ENCODE measurements around the gene PCA3. TPM values are rescaled to one million over a fixed set of nuclear protein-coding genes. Genes with fewer than 3 reads are reported as not detected.

PCA3 gene
- total and polyA plus RNA-seq, 7 experiments from 2014 or later: not detected

DNA sequence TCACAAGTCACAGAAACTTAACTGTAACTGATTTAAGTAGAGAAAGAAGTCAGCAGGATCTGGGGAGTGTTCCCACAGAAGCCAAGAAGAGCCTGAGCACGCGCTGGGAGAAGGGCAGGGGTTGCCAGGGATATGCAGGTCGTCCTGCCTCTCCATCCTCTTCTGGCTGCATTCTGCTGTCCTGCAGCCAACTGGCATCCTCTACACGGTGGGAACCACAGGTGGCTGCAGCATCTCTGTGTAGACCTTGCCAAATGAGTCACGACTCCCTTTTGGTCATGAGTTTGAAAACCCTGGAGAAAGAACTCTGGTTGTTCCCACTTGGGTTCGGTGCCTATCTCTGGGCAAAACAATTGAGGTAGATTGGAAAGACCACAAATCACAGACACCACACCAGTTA is 38.4 kb upstream of the PCA3 start:
- no peaks in the 10 kb centered on the region for H3K9me3 ChIP-seq (ENCODE audit: control insufficient read depth in 2 of 3, low read length in 3 of 3)
- Mint-ChIP-seq H3K36me3 (no peaks in the 10 kb centered on the region), H3K27me3 (peaks cover 10 to 35% (median 26%) of the 10 kb centered on the region in 5 donors), H3K4me1 (no peaks in the 10 kb centered on the region), H3K4me3 (no peak overlapping the region), H3K27ac (no peak overlapping the region), H3K9me3 (no peaks in the 10 kb centered on the region)
- H3K27ac ChIP-seq (ENCODE audit: low read depth, low read length): no peak overlapping the region
- DNase-seq (no peak), ATAC-seq (no peak)
- ChIA-PET CTCF (no interaction called here), POLR2A (no interaction called here)
- intact Hi-C loops (cut with micrococcal nuclease): no loop called here
- no peaks in the 10 kb centered on the region for H3K4me1 ChIP-seq (ENCODE audit: control insufficient read depth in 2 of 2, insufficient read depth in 2 of 2, low read length in 2 of 2)
- H3K4me3 ChIP-seq (ENCODE audit: low read length): no peak overlapping the region
- H3K36me3 ChIP-seq (ENCODE audit: control insufficient read depth in 2 of 3, insufficient read depth in 3 of 3, low read length in 3 of 3): no peaks in the 10 kb centered on the region
- no peaks in the 10 kb centered on the region for H3K27me3 ChIP-seq (ENCODE audit: control insufficient read depth in 2 of 2, insufficient read depth in 2 of 2, low read length in 2 of 2)

DNA sequence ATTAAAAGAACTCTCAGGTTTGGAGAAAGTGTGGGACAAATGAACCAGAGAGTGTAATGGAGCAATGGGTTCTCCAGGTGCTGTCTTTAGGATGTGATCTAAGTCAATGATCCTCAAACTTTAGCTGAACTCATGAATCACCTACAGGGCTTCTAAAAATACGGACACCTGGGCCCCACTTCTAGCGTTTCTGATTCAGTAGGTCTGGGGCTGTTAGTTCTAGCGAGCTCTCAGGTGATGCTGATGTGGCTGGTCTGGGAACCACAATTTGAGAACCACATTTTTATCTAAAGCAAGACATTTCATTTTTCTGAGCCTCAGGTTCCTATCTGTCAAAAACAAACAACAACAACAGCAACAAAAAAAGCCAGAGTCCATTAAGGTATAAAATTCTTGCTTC is 35.1 kb upstream of the PCA3 start:
- H3K27ac ChIP-seq (ENCODE audit: low read depth, low read length): no peak overlapping the region
- ChIA-PET POLR2A (no interaction called here), CTCF (no interaction called here)

DNA sequence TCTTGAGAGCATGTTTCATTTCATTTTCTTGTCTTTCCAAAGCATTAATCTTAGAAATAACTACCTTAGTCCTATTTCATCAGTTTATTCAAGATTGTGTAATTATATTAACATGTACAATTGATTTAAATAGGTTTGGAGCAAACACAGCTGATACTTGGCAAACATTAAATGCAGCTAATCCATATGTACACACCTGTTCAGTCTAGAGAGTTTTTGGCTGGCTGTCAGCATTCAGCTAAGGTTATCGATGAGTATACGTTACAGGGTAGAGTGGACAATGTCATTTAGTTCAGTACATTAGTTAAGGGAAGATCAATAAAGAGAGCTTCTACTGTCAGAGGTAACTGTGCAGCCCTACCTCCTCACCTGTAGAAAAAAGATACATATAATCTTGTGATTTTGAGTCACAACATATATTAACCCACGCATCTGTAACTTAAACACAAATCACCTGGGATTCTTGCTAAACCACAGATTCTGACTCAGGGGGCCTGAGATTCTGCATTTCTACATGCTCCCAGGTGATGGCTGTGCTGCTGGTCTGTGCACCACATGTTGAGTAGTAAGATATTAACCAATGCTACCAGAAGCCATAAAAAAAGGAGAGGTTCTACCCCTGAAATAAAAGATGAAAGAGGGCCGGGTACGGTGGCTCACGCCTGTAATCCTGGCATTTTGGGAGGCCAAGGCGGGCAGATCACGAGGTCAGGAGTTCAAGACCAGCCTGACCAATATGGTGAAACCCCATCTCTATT is 34.1 kb upstream of the PCA3 start:
- H3K27me3 Mint-ChIP-seq: peaks cover 16 to 32% (median 26%) of the 10 kb centered on the region in 5 donors
- no peak overlapping the region for H3K27ac Mint-ChIP-seq
- Histone ChIP-seq H3K27me3 (ENCODE audit: control insufficient read depth in 2 of 2, insufficient read depth in 2 of 2, low read length in 2 of 2) (no peaks in the 10 kb centered on the region), H3K36me3 (ENCODE audit: control insufficient read depth in 2 of 3, insufficient read depth in 3 of 3, low read length in 3 of 3) (no peaks in the 10 kb centered on the region), H3K27ac (ENCODE audit: low read depth, low read length) (no peak overlapping the region), H3K4me3 (ENCODE audit: low read length) (no peak overlapping the region), H3K9me3 (ENCODE audit: control insufficient read depth in 2 of 3, low read length in 3 of 3) (no peaks in the 10 kb centered on the region), H3K4me1 (ENCODE audit: control insufficient read depth in 2 of 2, insufficient read depth in 2 of 2, low read length in 2 of 2) (no peaks in the 10 kb centered on the region)
- ATAC-seq (no peak), DNase-seq (no peak)
- H3K4me1 Mint-ChIP-seq: no peaks in the 10 kb centered on the region
- H3K4me3 Mint-ChIP-seq: no peak overlapping the region
- ChIA-PET POLR2A (no interaction called here), CTCF (no interaction called here)
- H3K9me3 Mint-ChIP-seq: no peaks in the 10 kb centered on the region
- H3K36me3 Mint-ChIP-seq: no peaks in the 10 kb centered on the region
- intact Hi-C loops (cut with micrococcal nuclease): no loop called here

More for the DNA sequence above, 35.1 kb upstream of the PCA3 start:
- no peaks in the 10 kb centered on the region for H3K9me3 Mint-ChIP-seq
- H3K27me3 ChIP-seq (ENCODE audit: control insufficient read depth in 2 of 2, insufficient read depth in 2 of 2, low read length in 2 of 2): no peaks in the 10 kb centered on the region
- ATAC-seq (no peak), DNase-seq (no peak)
- H3K4me3 ChIP-seq (ENCODE audit: low read length): no peak overlapping the region
- no peaks in the 10 kb centered on the region for H3K36me3 ChIP-seq (ENCODE audit: control insufficient read depth in 2 of 3, insufficient read depth in 3 of 3, low read length in 3 of 3)
- peaks cover 9 to 31% (median 23%) of the 10 kb centered on the region in 5 donors for H3K27me3 Mint-ChIP-seq
- intact Hi-C loops (cut with micrococcal nuclease): no loop called here
- no peaks in the 10 kb centered on the region for H3K9me3 ChIP-seq (ENCODE audit: control insufficient read depth in 2 of 3, low read length in 3 of 3)
- no peaks in the 10 kb centered on the region for H3K4me1 Mint-ChIP-seq
- H3K4me3 Mint-ChIP-seq: no peak overlapping the region
- H3K27ac Mint-ChIP-seq: no peak overlapping the region
- H3K4me1 ChIP-seq (ENCODE audit: control insufficient read depth in 2 of 2, insufficient read depth in 2 of 2, low read length in 2 of 2): no peaks in the 10 kb centered on the region
- no peaks in the 10 kb centered on the region for H3K36me3 Mint-ChIP-seq

DNA sequence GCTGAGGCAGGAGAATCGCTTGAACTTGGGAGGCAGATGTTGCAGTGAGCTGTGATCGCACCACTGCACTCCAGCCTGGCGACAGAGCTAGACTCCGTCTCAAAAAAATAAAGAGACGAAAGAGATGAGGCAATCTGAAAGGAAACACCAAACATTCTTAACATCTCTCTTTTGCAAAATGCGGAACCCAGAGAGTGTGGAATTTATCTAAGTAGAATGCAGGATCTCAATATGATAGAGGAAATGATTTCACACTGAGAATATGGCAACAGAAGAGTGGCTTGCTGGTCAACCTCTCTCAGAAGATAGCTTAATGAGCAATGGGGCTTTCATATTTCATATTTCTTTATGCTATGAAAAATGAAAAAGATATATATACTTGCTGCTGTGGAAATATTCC is 33.4 kb upstream of the PCA3 start:
- H3K27ac Mint-ChIP-seq: no peak overlapping the region

DNA sequence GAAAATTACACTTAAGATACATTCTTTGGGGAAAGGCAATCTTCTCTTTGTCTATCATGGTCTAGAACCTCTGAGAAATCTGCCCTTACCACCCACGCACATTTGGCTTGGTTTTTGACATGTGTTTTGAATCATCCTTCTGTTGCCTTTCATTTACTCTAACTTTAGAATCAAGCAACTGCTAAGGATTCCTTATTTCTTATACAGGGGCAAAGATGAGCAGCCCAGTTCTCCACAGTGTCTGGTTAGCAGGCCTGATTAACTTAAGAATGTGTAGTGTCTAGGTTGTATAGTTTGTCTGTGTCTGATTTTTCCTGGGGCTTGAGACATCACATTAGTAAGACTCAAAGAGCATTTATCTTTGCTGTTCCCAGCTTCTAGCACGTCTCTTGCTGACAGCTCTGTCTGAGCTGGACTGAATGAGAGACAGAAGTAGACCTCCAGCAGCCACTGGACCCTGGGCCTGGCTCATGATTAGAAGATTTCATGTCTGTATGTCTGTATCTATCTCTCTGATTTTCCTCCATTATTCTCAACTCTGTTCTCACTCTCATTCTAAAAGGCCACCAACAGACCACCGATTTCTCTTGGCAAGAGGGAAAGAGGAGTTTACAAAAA is 31.8 kb upstream of the PCA3 start:
- Histone ChIP-seq H3K27ac (ENCODE audit: low read depth, low read length) (no peak overlapping the region), H3K4me3 (ENCODE audit: low read length) (no peak overlapping the region), H3K4me1 (ENCODE audit: control insufficient read depth in 2 of 2, insufficient read depth in 2 of 2, low read length in 2 of 2) (no peaks in the 10 kb centered on the region), H3K36me3 (ENCODE audit: control insufficient read depth in 2 of 3, insufficient read depth in 3 of 3, low read length in 3 of 3) (no peaks in the 10 kb centered on the region), H3K27me3 (ENCODE audit: control insufficient read depth in 2 of 2, insufficient read depth in 2 of 2, low read length in 2 of 2) (no peaks in the 10 kb centered on the region), H3K9me3 (ENCODE audit: control insufficient read depth in 2 of 3, low read length in 3 of 3) (no peaks in the 10 kb centered on the region)
- intact Hi-C loops (cut with micrococcal nuclease): no loop called here
- ATAC-seq (no peak), DNase-seq (no peak)
- Mint-ChIP-seq H3K9me3 (no peaks in the 10 kb centered on the region), H3K4me3 (no peak overlapping the region), H3K4me1 (no peaks in the 10 kb centered on the region), H3K27me3 (peaks cover 7 to 20% (median 12%) of the 10 kb centered on the region in 5 donors), H3K27ac (no peak overlapping the region), H3K36me3 (no peaks in the 10 kb centered on the region)
- POLR2A ChIA-PET: no interaction called here
- CTCF ChIA-PET: interaction anchor here (0.7 kb wide), 1 partner anchor 1719 kb away, joined by 4 read pairs; no protein-coding TSS in a partner anchor

More for the DNA sequence above, 33.4 kb upstream of the PCA3 start:
- intact Hi-C loops (cut with micrococcal nuclease): no loop called here
- Histone ChIP-seq H3K4me1 (ENCODE audit: control insufficient read depth in 2 of 2, insufficient read depth in 2 of 2, low read length in 2 of 2) (no peaks in the 10 kb centered on the region), H3K36me3 (ENCODE audit: control insufficient read depth in 2 of 3, insufficient read depth in 3 of 3, low read length in 3 of 3) (no peaks in the 10 kb centered on the region), H3K27ac (ENCODE audit: low read depth, low read length) (no peak overlapping the region), H3K4me3 (ENCODE audit: low read length) (no peak overlapping the region), H3K27me3 (ENCODE audit: control insufficient read depth in 2 of 2, insufficient read depth in 2 of 2, low read length in 2 of 2) (no peaks in the 10 kb centered on the region), H3K9me3 (ENCODE audit: control insufficient read depth in 2 of 3, low read length in 3 of 3) (no peaks in the 10 kb centered on the region)
- DNase-seq: no peak
- H3K4me3 Mint-ChIP-seq: no peak overlapping the region
- no peaks in the 10 kb centered on the region for H3K4me1 Mint-ChIP-seq
- no peak for ATAC-seq
- POLR2A ChIA-PET: no interaction called here
- CTCF ChIA-PET: no interaction called here
- H3K36me3 Mint-ChIP-seq: no peaks in the 10 kb centered on the region
- H3K27me3 Mint-ChIP-seq: peaks cover 12 to 27% (median 20%) of the 10 kb centered on the region in 5 donors
- H3K9me3 Mint-ChIP-seq: no peaks in the 10 kb centered on the region

DNA sequence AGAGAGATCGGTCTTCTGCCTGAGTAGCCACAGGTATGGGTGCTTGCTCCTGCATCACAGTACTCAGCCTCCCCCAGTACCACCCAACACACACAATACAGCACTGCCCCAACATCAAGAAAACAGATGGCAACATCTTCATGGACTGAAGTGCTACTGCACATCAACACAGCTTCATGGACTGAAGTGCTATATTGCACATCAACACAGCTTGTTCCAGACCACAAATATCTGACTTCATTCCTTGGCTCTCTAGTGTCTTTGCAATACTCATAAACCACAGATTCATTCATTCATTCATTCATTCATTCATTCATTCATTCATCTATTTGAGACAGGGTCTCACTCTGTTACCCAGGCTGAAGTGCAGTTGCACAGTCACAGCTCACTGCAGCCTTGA is 31.1 kb upstream of the PCA3 start:
- Histone ChIP-seq H3K27me3 (ENCODE audit: control insufficient read depth in 2 of 2, insufficient read depth in 2 of 2, low read length in 2 of 2) (no peaks in the 10 kb centered on the region), H3K27ac (ENCODE audit: low read depth, low read length) (no peak overlapping the region), H3K4me1 (ENCODE audit: control insufficient read depth in 2 of 2, insufficient read depth in 2 of 2, low read length in 2 of 2) (no peaks in the 10 kb centered on the region), H3K9me3 (ENCODE audit: control insufficient read depth in 2 of 3, low read length in 3 of 3) (no peaks in the 10 kb centered on the region), H3K36me3 (ENCODE audit: control insufficient read depth in 2 of 3, insufficient read depth in 3 of 3, low read length in 3 of 3) (no peaks in the 10 kb centered on the region), H3K4me3 (ENCODE audit: low read length) (no peak overlapping the region)
- H3K27me3 Mint-ChIP-seq: peaks cover 7 to 22% (median 12%) of the 10 kb centered on the region in 5 donors
- intact Hi-C loops (cut with micrococcal nuclease): no loop called here
- no peak for ATAC-seq
- H3K27ac Mint-ChIP-seq: no peak overlapping the region
- H3K4me3 Mint-ChIP-seq: no peak overlapping the region
- ChIA-PET CTCF (no interaction called here), POLR2A (no interaction called here)
- no peaks in the 10 kb centered on the region for H3K9me3 Mint-ChIP-seq
- H3K36me3 Mint-ChIP-seq: no peaks in the 10 kb centered on the region
- no peak for DNase-seq
- H3K4me1 Mint-ChIP-seq: no peaks in the 10 kb centered on the region

DNA sequence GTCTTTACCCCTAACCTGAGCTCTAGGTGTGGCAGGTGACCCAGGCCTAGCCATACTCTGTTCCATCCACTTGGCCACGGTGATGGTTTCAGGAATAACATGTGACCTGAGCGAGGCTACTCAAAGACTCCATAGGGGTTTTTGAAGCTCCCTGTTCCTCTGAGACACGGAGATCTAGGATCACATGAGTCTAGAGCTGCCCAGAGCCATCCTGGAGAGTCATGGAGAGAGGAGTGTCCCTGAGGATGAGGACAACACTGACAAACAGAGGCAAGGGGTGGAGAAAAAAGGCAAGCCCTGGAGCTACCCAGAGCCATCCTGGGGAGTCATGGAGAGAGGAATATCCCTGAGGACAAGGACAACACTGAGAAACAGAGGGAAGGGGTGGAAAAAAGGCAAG is 29.5 kb upstream of the PCA3 start:
- H3K9me3 Mint-ChIP-seq: peaks cover 0 to 1% (median 0%) of the 10 kb centered on the region in 11 donors
- peaks cover 0 to 3% (median 0%) of the 10 kb centered on the region in 5 donors for H3K36me3 Mint-ChIP-seq
- CTCF ChIA-PET: no interaction called here
- H3K27ac ChIP-seq (ENCODE audit: low read depth, low read length): no peak overlapping the region
- intact Hi-C loops (cut with micrococcal nuclease): no loop called here
- POLR2A ChIA-PET: no interaction called here
- DNase-seq (no peak), ATAC-seq (no peak)
- no peak overlapping the region for H3K4me3 ChIP-seq (ENCODE audit: low read length)
- peaks cover 8 to 31% (median 17%) of the 10 kb centered on the region in 5 donors for H3K27me3 Mint-ChIP-seq
- no peaks in the 10 kb centered on the region for H3K27me3 ChIP-seq (ENCODE audit: control insufficient read depth in 2 of 2, insufficient read depth in 2 of 2, low read length in 2 of 2)
- no peak overlapping the region for H3K27ac Mint-ChIP-seq
- no peaks in the 10 kb centered on the region for H3K4me1 Mint-ChIP-seq
- no peaks in the 10 kb centered on the region for H3K36me3 ChIP-seq (ENCODE audit: control insufficient read depth in 2 of 3, insufficient read depth in 3 of 3, low read length in 3 of 3)
- no peaks in the 10 kb centered on the region for H3K9me3 ChIP-seq (ENCODE audit: control insufficient read depth in 2 of 3, low read length in 3 of 3)
- no peaks in the 10 kb centered on the region for H3K4me1 ChIP-seq (ENCODE audit: control insufficient read depth in 2 of 2, insufficient read depth in 2 of 2, low read length in 2 of 2)
- H3K4me3 Mint-ChIP-seq: no peak overlapping the region

All from naive thymus-derived CD4-positive, alpha-beta T cell (primary cell).